Measurements from ENCODE around the gene SLC4A3.

DNA sequence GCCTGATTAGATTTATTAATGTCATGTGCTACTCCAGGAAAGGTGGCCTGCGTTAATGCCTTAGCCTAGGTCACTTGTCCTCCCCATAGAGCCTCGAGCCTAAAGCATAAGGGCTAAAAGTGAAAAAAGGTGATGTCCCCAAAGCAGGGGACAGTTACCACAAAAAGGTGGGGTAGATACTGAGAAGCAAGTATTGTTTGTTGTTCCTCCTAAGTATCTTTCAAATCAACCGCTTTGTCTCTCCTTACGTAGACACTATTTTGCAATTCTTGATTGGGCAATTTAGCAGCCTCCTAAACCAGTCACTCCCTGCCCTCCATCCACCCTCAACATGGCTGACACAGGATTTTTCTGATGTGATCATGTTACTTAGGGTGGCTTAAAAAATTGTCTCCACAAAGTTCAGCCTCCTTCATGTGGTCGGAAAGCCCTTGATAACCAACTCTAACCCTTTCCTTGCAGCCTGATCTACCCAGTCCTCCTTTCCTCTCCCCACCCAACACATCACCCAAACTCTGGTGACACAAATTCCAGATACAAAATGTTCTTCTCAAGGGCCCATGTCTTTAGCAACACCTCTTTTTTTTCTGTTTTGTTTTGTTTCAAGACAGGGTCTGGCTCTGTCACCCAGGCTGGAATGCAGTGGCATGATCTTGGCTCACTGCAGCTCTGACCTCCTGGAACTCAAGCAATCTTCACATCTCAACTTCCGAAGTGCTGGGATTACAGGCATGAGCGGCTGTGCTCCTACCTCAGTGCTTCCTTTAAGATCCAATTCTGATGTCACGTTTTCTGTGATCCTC, 48.4 kb upstream of the SLC4A3 start:
- TF ChIP-seq, protein P1, sequence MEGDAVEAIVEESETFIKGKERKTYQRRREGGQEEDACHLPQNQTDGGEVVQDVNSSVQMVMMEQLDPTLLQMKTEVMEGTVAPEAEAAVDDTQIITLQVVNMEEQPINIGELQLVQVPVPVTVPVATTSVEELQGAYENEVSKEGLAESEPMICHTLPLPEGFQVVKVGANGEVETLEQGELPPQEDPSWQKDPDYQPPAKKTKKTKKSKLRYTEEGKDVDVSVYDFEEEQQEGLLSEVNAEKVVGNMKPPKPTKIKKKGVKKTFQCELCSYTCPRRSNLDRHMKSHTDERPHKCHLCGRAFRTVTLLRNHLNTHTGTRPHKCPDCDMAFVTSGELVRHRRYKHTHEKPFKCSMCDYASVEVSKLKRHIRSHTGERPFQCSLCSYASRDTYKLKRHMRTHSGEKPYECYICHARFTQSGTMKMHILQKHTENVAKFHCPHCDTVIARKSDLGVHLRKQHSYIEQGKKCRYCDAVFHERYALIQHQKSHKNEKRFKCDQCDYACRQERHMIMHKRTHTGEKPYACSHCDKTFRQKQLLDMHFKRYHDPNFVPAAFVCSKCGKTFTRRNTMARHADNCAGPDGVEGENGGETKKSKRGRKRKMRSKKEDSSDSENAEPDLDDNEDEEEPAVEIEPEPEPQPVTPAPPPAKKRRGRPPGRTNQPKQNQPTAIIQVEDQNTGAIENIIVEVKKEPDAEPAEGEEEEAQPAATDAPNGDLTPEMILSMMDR (IDR thresholded peaks at IDR 0.05; ENCODE audit: low read depth, low read length) = no peak
- TF ChIP-seq EZH2phosphoT487 (IDR thresholded peaks at IDR 0.05; ENCODE audit: low read depth) = no peak

Measured in OCI-LY3 (cell line).